ENCODE results near the gene MEMO1.
"Not testable (repeated sequence)": the region's sequence is repeated elsewhere in the genome, so short reads cannot be mapped to it uniquely, and the experiment has no call there.

MEMO1 gene

DNA sequence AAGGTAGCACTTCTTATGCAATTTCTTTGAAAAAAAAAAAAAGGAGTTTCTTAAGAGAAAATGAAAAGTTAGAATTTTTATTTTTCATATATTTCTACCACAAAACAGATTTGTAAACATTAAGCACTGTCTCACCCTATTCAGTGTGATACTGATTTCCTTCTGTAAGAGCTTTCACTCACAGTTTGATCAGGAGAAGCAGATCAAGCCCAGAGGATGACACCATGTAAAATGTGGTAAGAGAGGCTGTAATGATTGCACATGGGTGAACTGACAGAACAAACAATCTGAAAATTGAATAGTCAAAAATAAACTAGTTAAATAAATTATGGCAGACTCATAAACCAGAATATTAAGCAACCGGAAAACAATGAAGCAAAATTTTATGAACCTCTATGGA lies 54.5 kb downstream of the MEMO1 start:
- no peak for DNase-seq

DNA sequence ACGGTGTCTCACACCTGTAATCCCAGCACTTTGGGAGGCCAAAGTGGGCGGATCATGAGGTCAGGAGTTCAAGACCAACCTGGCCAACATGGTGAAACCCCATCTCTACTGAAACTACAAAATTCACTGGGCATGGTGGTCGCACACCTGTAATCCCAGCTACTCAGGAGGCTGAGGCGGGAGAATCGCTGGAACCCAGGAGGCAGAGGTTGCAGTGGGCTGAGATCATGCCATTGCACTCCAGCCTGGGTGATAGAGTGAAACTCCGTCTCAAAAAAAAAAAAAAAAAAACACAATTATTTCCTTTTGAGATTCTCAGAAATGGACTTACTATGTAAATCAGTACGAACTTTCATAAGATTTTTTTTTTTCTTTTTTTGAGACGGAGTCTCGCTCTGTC lies 57.7 kb downstream of the MEMO1 start:
- DNase-seq = not testable (repeated sequence)

DNA sequence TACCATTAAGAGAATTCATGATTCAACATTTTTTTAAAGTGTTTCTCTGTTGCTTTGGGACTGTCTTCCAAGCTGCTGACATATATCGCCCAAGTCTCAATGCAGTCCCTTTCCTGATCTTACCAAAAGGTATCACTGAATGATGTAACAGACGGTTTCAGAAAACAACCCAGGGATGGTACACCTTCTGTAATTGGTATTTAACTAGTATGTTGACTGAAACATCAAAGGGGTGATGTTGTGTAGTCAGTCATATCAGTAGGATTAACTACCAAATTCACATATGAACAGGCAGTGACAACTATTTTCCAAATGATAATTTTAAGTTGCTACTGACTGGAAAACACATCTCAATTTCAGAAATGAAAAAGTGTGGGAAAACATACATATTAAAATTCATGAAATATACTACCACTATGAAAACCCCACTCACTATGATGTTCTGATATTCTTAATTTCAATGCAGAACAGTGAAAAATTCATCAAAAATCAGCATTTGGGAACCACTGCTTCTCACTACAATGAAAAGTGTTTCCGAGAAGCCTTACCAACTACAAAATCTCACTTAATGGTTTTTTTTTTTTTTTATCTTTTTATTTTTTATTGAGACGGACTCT lies 59.8 kb downstream of the MEMO1 start:
- DNase-seq = no peak

DNA sequence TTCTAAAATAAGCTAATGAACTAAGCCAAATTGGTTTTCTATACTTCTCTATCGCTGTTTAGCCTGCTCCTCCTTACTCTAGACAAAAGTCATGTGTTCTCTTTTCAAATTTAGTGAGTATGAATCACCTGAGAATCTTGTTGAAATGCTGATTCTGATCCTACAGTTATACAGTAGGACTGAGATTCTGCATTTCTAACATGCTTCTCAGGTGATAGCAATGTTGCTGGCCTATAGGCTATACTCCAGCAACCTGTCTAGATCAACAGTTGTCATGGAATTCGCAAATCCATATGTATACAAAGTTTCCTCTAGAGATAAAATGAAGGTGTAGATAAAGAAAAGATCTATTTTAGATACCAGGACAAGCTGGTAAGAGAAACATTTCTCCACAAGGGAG lies 62.9 kb downstream of the MEMO1 start:
- DNase-seq = no peak

DNA sequence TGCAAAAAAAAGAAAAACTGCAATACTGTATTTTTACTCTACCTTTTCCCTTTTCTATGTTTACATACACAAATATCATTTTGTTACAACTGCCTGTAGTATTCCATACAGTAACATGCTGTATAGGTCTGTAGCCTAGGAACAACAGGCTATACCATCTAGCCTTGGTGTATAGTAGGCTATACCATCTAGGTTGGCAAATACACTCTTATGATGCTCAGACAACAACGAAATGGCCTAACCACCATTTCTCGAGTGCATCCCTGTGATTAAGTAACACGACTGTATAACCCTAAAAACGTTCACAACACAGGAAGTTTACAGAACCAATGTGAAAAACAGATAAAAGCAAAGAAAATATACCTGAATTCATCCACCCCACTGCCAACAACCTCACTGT lies 64.0 kb downstream of the MEMO1 start:
- no peak for DNase-seq

DNA sequence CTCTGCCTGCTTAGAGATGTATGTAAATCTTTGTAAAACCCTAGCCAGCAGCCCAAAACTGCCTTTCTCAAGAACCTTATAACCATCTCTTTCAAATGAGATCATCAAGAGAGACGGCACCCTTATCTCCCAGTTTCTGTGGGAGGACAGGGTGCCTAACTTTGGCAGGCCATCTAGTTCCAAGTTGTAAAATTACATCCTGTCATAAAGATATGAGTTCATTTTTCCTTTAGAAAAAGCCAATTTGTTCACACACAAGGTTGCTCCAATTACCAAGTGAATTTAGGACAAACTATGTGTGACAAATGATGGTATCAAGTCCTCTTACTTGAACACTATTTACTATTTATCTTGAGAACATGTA lies 65.3 kb downstream of the MEMO1 start:
- DNase-seq = no peak

DNA sequence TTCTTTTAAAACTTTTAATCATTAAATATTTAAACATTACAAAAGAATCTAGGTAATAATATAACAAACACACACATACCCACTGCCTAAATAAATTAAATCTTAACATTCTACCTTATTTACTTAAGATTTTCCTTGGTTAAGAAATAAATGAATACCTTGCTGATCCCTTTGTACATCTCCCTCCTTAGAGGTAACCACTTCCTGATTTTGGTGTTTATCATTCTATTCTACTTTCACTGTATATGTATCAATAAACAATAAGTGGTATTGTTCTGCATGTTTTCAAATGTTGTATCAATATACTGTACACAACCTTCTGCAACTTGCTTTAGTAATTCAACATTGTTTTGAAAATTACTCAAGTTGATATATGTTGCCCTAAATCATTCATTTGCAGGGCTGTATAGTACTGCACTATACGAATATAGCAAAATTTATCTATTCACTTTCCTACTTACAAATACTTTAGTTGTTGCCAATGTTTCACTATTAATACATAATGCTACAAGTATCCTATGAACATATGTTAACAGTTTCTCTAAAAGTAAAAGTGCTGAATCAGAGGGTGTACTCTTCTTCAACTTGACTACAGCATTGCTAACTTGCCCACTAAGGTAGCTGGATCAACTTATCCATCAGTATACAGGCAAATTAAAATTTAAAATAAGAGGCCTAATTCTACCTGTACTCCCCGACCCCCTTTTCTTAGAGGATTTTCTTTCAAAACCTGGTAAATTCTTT lies 65.8 kb downstream of the MEMO1 start:
- DNase-seq = no peak

DNA sequence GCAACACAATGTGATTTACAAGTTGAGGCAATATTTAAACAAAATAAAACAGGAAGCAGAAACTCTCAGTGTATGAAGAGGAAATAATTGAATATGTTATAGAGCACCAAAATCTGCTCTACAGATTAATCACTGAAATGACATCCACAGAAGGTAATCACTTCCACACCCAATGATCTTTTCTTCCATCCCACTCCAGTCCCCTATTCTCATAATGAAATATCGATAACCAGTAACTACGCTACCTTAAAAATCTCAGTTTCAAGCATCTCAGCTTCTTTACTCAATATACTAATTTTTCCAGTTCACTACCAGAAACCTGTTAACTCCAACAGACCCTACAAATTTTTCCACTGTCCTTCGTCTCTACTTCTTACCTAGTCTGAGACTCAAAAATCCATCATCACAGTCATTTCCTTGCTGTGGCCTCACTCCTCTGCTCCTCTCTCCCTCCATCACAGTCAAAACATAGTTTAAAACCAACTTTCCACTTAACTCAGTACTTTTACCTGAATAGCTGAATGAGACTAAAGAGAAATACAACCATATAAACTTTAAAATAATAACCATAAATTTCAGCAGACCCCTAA lies 67.1 kb downstream of the MEMO1 start:
- no peak for DNase-seq

DNA sequence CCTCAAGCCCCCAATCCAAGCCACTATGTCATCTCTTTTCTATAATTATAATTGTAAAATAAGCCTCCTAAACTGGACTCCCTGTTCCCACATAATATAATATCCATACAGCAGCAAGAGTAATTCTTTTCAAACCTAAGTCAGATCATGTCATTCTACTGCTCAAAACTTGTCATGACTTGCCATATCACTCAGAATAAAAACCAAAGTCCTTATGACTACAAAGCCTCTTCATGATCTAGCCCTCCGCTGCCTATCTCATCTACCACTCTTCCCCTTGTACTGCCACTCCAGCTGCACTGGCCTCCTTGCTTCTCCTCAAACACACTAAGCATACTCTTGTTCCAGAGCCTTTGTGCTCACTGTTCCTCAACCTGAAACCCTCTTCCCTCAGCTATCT lies 69.9 kb downstream of the MEMO1 start:
- no peak for DNase-seq

DNA sequence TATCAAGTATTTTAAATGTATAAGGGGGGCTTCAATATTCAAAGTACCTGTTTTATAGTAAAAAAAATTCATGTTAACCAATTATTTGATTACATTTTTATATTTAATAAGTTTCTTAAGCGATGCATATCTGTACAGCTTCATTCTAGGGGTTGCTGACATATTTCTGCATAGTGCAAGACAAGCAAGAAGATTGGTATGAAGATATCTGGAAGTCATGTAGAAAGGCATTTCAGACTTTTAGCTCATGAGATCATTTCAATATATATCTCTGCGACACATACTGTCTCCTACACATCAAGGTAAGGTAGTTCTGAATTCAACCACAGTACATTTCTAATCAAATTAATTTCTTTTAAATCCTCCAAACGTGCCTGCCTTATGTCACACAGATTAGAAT lies 73.1 kb downstream of the MEMO1 start:
- DNase-seq = no peak

DNA sequence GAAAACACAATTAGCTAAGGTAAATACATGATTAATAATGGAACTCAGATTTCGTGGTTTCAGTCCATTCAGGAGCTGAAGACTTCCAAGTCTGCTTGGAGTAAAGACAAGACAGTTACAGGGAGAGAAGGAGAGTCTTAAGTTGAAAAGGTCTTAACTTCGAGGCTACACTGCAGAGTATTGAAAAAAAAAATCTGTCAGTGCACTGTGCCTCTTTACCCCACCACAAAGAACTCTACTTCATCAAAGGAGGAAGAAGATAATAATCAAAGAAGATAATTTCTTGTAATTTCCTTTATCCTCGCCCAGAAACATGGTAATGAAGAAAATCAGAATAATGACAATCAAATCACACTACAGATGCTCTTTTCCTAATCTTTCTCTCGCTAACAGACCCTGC lies 75.4 kb downstream of the MEMO1 start:
- DNase-seq = no peak

DNA sequence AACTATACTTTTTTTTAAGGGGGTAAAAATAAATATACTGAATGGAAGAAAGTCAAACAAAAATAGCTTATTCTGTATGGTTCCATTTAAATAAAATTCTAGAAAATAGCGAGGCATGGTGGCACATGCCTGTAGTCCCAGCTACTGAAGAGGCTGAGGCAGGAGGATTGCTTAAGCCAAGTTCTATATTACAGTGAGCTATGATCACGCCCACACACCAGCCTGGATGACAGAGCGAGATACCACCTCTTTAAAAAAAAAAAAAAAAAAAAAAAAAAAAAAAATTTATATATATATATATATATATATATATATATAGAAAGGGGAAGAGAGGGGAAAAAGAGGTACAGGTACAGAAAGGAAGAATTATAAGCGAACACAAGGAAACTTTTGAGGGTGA lies 77.7 kb downstream of the MEMO1 start:
- no peak for DNase-seq

DNA sequence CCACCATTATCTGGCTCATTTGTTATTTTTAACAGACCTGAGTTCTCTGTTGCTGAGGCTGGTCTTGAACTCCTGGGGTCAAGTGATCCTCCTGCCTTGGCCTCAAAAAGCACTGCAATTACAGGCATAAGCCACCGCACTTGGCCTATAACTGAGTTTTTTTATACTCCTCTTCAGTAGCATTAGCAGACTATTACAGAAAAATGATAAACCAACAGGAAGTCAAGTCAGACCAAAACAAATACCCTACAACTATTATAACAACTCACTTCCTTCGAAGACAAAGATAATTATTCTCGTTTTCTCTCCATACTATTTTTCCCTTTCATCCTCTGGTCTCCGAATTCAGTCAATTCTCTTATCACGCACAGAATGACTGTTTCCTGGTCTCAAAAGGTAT lies 78.2 kb downstream of the MEMO1 start:
- no peak for DNase-seq

DNA sequence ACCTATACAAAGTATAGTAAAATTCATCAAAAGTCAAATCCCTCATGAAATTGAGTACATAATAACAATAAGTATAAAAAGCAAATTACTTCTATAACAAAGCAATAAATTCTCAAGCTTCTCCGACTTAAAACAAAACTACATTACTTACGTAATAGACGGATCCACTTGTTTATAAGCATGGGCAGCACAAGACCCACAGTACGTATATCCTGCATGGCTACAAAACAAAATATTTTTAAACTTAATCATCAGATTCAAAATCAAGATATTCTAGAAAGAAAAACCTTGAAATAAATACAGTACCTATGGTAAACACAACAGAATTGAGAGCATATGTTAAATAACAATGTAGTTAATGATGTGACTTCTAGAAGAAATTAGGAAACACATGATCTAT lies 78.9 kb downstream of the MEMO1 start:
- DNase-seq = no peak

DNA sequence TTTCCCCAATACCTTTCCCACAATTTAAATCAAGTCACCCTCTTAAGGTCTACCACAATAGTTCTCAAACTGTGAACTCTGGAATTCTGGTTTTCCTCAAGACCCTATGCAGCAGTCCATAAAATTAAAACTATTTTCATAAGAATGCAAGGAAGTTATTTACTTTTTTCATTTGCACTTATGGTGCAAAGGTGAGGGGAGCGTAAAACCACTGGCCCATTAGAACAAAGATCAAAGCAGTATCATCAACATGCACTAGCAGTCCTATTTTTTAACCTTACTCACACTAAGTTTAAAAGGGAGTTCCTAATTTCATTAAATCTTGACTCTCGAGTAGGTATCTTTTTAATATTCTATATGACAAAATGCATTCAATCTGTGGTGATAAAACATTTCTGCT lies 85.3 kb downstream of the MEMO1 start:
- no peak for DNase-seq

DNA sequence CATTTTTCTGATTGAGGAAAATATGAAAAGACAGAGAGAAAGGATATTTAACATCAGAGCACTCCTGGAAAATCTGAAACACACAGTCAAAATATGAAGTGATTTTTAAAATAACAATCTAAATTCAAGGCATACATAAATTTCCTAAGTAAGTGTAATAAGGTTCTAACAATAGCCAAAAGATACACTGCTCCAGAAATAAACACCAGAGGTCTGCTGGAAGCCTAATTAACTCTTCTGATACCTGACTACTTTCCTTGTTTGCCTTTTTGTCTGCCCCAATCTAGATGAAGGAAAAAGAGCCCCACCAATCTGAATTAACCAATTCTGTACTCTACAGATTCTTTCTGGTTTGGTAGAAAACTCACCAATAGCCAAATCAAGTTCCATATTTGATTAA lies 87.1 kb downstream of the MEMO1 start:
- DNase-seq = no peak

DNA sequence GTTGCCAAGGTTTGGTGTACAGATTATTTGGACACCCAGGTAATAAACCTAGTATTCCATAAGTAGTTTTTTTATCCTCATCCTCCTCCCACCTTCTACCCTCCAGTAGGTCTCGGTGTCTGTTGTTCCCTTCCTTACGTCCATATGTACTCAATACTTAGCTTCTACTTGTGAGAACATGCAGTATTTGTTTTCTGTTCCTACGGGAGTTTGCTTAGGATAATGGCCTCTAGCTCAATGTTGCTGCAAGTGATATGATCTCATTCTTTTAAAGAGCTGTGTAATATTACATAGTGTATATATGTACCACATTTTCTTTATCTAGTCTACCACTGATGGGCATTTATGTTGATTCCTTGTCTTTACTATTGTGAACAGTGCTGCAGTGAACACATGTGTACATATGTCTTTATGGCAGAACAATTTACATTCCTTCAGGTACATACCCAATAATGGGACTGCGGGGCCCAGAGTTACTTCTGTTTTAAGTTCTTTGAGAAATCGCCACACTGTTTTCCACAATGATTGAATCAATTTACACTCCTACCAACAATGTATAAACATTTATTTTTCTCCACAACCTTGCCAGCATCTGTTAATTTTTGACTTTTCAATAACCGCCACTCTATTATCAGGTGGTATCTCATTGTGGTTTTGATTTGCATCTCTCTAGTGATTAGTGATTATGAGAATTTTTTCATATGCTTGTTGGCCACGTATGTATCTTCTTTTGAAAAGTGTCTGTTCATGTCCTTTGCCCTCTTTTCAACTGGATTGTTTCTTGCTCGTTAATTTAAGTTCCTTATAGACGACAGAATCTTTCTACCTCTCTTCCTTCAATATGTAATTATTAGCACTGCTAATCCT lies 88.0 kb downstream of the MEMO1 start:
- DNase-seq = no peak

DNA sequence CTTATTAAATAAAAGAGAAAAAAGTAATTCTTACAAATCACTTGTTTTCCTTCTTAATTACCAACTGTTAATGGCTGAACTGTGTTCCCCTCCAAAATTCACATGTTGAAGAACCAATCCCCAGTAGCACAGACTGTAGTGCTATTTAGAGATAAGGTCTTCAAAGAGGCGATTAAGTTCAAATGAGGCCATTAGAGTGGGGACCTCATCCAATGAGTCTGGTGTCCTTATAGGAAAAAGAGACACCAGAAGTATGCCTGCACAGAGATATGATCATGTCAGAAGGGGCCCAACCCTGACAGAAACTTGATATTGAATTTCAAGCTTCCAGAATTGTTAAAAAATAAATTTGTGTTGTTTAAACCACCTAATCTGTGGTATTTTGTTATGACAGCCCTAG lies 89.8 kb downstream of the MEMO1 start:
- DNase-seq = no peak

DNA sequence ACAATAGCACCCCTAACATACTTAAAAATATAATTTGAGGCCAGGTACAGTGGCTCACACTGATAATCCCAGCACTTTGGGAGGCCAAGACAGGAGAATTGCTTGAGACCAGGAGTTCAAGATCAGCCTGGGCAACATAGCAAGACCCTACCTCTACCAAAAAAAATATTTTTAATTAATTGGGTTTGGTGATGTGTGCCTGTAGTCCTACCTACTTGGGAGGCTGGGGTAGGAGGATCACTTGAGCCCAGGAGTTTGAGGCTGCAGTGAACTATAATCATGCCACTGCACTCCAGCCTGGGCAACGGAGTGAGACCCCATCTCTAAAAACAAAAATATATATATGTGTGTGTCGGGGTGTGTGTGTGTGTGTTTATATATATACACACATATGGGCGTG lies 91.3 kb downstream of the MEMO1 start:
- DNase-seq = no peak

DNA sequence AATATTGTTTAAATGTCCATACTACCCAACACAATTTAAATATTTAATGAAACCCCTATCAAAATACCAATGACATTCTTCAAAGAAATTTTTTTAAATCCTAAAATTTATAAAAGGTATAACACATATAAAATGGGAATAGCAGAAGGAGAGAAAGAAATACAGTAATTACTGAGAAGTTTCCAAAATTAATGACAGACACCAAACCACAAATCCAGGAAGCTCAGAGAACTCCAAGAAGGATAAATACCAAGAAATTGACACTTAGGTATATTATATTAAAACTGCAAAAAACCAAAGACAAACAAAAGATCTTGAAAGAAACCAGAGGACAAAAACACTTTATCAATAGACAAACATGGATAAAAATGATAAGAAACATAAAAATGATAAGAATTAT lies 101.1 kb downstream of the MEMO1 start:
- no peak for DNase-seq

DNA sequence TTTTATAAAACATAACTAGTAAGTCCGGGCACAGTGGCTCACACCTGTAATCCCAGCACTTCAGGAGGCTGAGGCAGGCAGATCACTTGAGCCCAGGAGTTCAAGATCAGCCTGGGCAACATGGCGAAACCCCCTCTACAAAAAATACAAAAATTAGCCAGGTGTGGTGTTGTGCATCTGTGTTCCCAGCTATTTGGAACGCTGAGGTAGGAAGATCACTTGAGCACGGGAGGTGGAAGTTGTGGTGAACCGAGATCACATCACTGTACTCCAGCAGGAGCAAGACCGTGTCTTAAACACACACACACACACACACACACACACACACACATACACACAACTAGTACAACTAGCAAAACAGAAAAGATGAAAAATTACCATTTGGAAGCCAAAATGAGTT lies 103.3 kb downstream of the MEMO1 start:
- not testable (repeated sequence) for DNase-seq

DNA sequence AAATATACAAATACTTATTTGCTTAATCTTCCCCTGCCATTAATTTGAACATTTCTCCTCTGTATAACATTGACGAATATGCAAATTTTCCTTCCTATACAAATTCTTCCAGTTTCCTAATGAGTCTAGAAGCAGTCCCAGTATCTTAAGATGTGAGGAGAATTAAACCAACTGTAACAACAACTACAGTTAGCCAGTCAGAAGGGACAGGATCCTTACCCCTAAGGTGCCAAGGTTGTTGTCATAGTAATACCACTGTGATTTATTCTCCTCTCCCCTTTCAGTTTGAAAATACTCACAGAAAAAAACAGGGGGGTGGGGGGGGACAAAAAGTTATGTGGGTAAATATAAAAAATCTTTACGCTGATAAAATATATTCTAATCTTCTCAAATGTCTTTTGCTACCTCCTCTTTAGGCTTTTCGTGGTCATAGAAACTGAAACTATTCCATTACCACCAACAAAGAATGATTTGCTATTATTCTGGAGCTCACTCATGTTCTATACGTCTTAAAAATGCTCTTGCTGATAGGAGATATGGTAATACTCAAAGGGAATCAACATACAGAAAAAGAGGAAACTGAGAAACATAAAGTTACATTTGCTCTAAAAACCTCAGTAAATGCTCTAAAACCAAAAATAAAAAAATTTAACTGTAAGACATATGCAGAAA lies 107.6 kb downstream of the MEMO1 start:
- DNase-seq = no peak

DNA sequence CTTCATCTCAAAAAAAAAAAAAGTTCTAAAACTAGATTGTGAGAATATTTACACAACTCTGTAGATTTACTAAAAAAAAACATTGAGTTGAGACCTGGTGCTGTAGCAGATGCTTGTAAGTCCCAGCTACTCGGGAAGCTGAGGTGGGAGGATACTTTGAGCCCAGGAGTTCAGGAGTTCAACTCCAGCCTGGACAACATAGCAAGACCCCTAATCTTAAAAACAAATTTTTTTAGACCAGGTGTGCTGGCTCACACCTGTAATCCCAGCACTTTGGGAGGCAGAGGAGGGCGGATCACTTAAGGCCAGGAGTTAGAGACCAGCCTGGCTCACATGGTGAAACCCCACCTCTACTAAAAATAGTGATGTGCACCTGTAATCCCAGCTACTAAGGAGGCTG lies 108.9 kb downstream of the MEMO1 start:
- no peak for DNase-seq

Data from RPMI8226 (cell line).